OCI-LY7 (cell line): ENCODE results near the gene TCAP. TPM values are rescaled to one million over a fixed set of nuclear protein-coding genes. Genes with fewer than 3 reads are reported as not detected.

Source experiments
- BruUV-seq: library from RNA; stranded (reverse); fragments of 400-500 nt; replicated peaks from 2 replicates; lab custom pipeline; 2021; lab: Mats Ljungman, UMichigan
- CTCF ChIA-PET: fragments of 300-600 bp; sonication (Branson Sonifier 250); formaldehyde crosslinking; loops from one replicate; lab custom pipeline; 2022; ENCODE audit warnings: antibody characterized with exemption; ENCODE audit not compliant: unreplicated experiment; lab: Charles Lee
- POLR2A ChIA-PET: fragments of 300-600 bp; sonication (Branson Sonifier 250); formaldehyde crosslinking; loops from one replicate; lab custom pipeline; 2022; ENCODE audit warnings: antibody characterized with exemption; lab: Charles Lee
- DNase-seq: peaks from one replicate; pipeline ENCODE4 v3.0.0-alpha.2; 2015; ENCODE audit warnings: low spot score
- H2AFZ ChIP-seq: fragments of 200-600 bp; sonication (generic), shearing (Covaris generic); 2 replicates; pipeline ENCODE4 v1.6.1; 2014; ENCODE audit warnings: mild to moderate bottlenecking, antibody characterized with exemption, low read length, moderate library complexity
- H3K27ac ChIP-seq: fragments of 200-600 bp; sonication (generic); 2 replicates; pipeline ENCODE4 v1.5.1; 2014; ENCODE audit warnings: mixed run types, low read depth, mild to moderate bottlenecking, moderate library complexity, low read length, inconsistent platforms; ENCODE audit not compliant: poor library complexity, severe bottlenecking
- H3K36me3 ChIP-seq: fragments of 200-600 bp; sonication (generic); 2 replicates; pipeline ENCODE4 v1.6.1; 2014; ENCODE audit warnings: mild to moderate bottlenecking, antibody characterized with exemption, low read length, moderate library complexity, mixed read lengths; ENCODE audit not compliant: insufficient read depth
- H3K4me1 ChIP-seq: fragments of 200-600 bp; sonication (generic); 2 replicates; pipeline ENCODE4 v1.5.1; 2014; ENCODE audit warnings: mild to moderate bottlenecking, low read length; ENCODE audit not compliant: insufficient read depth, poor library complexity, severe bottlenecking
- H3K4me2 ChIP-seq: fragments of 200-600 bp; sonication (generic); 2 replicates; pipeline ENCODE4 v1.6.1; 2014; ENCODE audit warnings: mild to moderate bottlenecking, low read length
- H3K4me3 ChIP-seq: fragments of 200-600 bp; sonication (generic); 2 replicates; pipeline ENCODE4 v1.5.1; 2014; ENCODE audit warnings: mild to moderate bottlenecking, low read depth, low read length; ENCODE audit not compliant: poor library complexity, severe bottlenecking
- H3K79me2 ChIP-seq: fragments of 200-600 bp; sonication (generic); 2 replicates; pipeline ENCODE4 v1.6.1; 2016; ENCODE audit warnings: low read depth, mild to moderate bottlenecking, low read length, moderate library complexity, mixed read lengths; ENCODE audit not compliant: insufficient read depth
- H3K9me2 ChIP-seq: fragments of 200-600 bp; sonication (generic); 2 replicates; pipeline ENCODE4 v1.6.1; 2016; ENCODE audit warnings: mild to moderate bottlenecking, low read length, mixed read lengths; ENCODE audit not compliant: insufficient read depth
- H3K9me3 ChIP-seq: fragments of 200-600 bp; sonication (generic); 2 replicates; pipeline ENCODE4 v1.6.1; 2014; ENCODE audit warnings: mild to moderate bottlenecking, mixed run types, low read length, mixed read lengths
- H4K20me1 ChIP-seq: fragments of 200-600 bp; sonication (generic); 2 replicates; pipeline ENCODE4 v1.6.1; 2014; ENCODE audit warnings: mild to moderate bottlenecking, antibody characterized with exemption, low read length, moderate library complexity, mixed read lengths; ENCODE audit not compliant: insufficient read depth
- EZH2phosphoT487 ChIP-seq: fragments of 200-600 bp; sonication (generic); IDR thresholded peaks from 2 replicates; pipeline ENCODE4 v1.6.1; 2018; ENCODE audit warnings: low read depth, borderline replicate concordance, mild to moderate bottlenecking, mixed run types, antibody characterized with exemption, low read length, moderate library complexity, mixed read lengths
- intact Hi-C: fragments of 100-400 bp; cut with micrococcal nuclease; formaldehyde crosslinking; loops from one replicate; pipeline ENCODE4 v1.10.0; 2022; ENCODE audit not compliant: unreplicated experiment
- total RNA-seq, 2 experiments: library from RNA; depleted of rRNA in 1 of 2; stranded (reverse); fragments of >200 nt in 1 of 2; shearing (Covaris generic) in 1 of 2; gene quantifications; 2 replicates each; pipeline ENCODE4 v1.2.3, GENCODE V29; 2014 to 2022
- TF ChIP-seq, protein P1 (sequence below): fragments of 200-600 bp; sonication (generic); conservative IDR thresholded peaks from 2 replicates; pipeline ENCODE4 v1.5.1; 2014; ENCODE audit warnings: mild to moderate bottlenecking, antibody characterized with exemption, low read length, moderate library complexity, mixed read lengths

Gene TCAP
- total RNA-seq, 2 experiments from 2014 or later = 1.5 to 2.7 TPM

DNA sequence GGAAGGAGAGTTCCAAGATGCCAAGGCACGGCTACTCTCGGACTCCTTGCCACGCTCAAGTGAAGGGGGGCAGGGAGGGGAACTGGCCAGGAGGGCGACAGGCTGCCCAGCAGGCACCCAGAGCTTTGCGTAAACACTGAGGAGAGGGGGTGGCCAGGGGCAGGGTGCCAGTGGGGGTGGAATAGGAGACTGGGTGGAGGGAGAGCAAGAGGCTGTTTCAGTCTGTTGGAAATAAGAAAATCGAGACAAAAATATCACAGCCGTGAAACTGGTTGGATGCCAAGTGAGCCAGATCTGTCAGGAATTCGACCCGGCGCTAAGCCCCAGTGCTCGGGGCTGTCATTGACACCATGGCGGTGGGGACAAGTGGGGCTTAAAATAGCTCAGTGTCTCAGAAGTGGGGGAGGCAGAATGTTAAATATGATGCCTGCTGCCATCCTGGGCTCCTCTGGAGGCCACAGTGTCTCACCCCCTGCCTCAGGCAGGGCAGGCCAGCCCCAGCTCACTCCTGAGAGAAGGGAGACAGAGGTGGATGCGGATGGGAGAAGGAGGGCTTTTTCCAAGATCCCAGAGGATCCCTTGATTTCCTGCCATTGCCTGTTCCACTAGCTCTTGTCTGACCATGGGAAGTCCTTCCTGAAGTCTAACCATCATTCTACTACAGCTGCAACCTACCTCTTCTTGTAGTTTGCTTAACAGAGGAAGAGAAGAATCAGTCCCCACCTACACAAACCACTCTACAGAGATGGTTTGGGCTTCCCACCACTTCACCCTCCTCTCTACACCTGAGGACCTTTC is 12.6 kb downstream of the TCAP start:
- H3K27ac ChIP-seq = no peak overlapping the region
- BruUV-seq = no TSS peak

DNA sequence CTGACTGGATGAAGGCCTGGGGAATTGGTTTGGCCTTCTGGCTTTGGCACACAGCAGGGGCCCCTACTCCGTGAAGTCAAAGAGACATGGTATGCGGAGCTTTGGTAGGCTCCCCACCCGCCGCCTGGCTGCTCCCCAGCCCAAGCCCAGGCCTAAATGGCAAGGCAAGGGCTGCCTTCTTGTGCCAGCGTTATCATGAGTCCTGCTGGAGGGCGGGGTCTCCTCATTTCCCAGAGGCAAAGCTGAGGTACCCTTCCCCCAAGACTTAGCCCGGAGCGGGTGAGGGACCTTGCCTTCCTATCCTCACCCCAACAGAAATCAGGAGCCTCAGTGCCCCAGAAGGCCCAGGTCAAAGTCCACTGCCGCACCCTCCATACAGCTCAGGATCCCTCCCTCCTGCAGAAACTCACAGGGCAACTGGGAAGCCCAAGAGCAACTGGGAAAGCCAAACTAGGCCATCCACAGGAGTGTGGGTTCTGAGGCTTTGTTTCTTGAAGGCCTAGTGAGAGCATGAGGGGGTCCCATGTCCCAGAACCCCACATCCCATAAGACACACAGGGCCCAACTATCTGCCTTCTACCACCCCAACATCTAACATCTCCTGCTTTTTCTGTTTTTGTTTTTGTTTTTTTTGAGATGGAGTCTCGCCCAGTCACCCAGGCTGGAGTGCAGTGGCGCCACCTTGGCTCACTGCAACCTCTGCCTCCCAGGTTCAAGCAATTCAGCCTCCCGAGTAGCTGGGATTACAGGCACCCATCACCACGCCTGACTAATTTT is 13.4 kb downstream of the TCAP start:
- peaks cover 41% of the 10 kb centered on the region for H3K4me1 ChIP-seq
- H3K9me2 ChIP-seq = no peaks in the 10 kb centered on the region
- intact Hi-C loops = no loop called here
- H3K9me3 ChIP-seq = no peaks in the 10 kb centered on the region
- no peaks in the 10 kb centered on the region for H3K36me3 ChIP-seq
- CTCF ChIA-PET = no interaction called here
- H3K79me2 ChIP-seq = no peaks in the 10 kb centered on the region
- H3K4me3 ChIP-seq = no peak overlapping the region
- no peak for DNase-seq
- no peak overlapping the region for H3K4me2 ChIP-seq
- no peaks in the 10 kb centered on the region for H4K20me1 ChIP-seq
- H3K27ac ChIP-seq = no peak overlapping the region
- TF ChIP-seq EZH2phosphoT487 = no peak
- TF ChIP-seq, protein P1, sequence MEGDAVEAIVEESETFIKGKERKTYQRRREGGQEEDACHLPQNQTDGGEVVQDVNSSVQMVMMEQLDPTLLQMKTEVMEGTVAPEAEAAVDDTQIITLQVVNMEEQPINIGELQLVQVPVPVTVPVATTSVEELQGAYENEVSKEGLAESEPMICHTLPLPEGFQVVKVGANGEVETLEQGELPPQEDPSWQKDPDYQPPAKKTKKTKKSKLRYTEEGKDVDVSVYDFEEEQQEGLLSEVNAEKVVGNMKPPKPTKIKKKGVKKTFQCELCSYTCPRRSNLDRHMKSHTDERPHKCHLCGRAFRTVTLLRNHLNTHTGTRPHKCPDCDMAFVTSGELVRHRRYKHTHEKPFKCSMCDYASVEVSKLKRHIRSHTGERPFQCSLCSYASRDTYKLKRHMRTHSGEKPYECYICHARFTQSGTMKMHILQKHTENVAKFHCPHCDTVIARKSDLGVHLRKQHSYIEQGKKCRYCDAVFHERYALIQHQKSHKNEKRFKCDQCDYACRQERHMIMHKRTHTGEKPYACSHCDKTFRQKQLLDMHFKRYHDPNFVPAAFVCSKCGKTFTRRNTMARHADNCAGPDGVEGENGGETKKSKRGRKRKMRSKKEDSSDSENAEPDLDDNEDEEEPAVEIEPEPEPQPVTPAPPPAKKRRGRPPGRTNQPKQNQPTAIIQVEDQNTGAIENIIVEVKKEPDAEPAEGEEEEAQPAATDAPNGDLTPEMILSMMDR = peak; percentile 43; the same call in 1 of the 2 replicates
- BruUV-seq = no TSS peak
- no peak overlapping the region; the same call in 1 of the 2 replicates for H2AFZ ChIP-seq
- POLR2A ChIA-PET = no interaction called here

More for the DNA sequence above, 12.6 kb downstream of the TCAP start:
- Histone ChIP-seq H3K4me1 (peaks cover 41% of the 10 kb centered on the region), H3K9me3 (no peaks in the 10 kb centered on the region), H3K4me2 (no peak overlapping the region), H3K36me3 (no peaks in the 10 kb centered on the region), H3K4me3 (no peak overlapping the region), H4K20me1 (no peaks in the 10 kb centered on the region), H3K79me2 (no peaks in the 10 kb centered on the region), H3K9me2 (no peaks in the 10 kb centered on the region), H2AFZ (no peak overlapping the region)
- intact Hi-C loops = no loop called here
- POLR2A ChIA-PET = no interaction called here
- CTCF ChIA-PET = no interaction called here
- TF ChIP-seq, protein P1 = no peak
- no peak for TF ChIP-seq EZH2phosphoT487
- no peak for DNase-seq
